OCI-LY7 (cell line): Measurements from ENCODE around the gene TBX21.

ENCODE experiments used
- EZH2phosphoT487 ChIP-seq: fragments of 200-600 bp; sonication (generic); IDR thresholded peaks from 2 replicates; pipeline ENCODE4 v1.6.1; 2018; ENCODE audit warnings: low read depth, borderline replicate concordance, mild to moderate bottlenecking, mixed run types, antibody characterized with exemption, low read length, moderate library complexity, mixed read lengths
- TF ChIP-seq, protein P1 (sequence below): fragments of 200-600 bp; sonication (generic); conservative IDR thresholded peaks from 2 replicates; pipeline ENCODE4 v1.5.1; 2014; ENCODE audit warnings: mild to moderate bottlenecking, antibody characterized with exemption, low read length, moderate library complexity, mixed read lengths

- TF ChIP-seq, protein P1, sequence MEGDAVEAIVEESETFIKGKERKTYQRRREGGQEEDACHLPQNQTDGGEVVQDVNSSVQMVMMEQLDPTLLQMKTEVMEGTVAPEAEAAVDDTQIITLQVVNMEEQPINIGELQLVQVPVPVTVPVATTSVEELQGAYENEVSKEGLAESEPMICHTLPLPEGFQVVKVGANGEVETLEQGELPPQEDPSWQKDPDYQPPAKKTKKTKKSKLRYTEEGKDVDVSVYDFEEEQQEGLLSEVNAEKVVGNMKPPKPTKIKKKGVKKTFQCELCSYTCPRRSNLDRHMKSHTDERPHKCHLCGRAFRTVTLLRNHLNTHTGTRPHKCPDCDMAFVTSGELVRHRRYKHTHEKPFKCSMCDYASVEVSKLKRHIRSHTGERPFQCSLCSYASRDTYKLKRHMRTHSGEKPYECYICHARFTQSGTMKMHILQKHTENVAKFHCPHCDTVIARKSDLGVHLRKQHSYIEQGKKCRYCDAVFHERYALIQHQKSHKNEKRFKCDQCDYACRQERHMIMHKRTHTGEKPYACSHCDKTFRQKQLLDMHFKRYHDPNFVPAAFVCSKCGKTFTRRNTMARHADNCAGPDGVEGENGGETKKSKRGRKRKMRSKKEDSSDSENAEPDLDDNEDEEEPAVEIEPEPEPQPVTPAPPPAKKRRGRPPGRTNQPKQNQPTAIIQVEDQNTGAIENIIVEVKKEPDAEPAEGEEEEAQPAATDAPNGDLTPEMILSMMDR, result no peak
- no peak for TF ChIP-seq EZH2phosphoT487
Observed at GRCh38 chr17:47704736-47705135, 28.3 kb upstream of the TBX21 start.
